HG02798 (cell line): ENCODE data around the gene FGF8.

ENCODE experiments used
- ATAC-seq: cut with Tn5 transposase; IDR thresholded peaks from one replicate; pipeline ENCODE4 v1.9.1; 2021; ENCODE audit warnings: mild to moderate bottlenecking; ENCODE audit not compliant: unreplicated experiment, poor library complexity

The FGF8 gene

DNA sequence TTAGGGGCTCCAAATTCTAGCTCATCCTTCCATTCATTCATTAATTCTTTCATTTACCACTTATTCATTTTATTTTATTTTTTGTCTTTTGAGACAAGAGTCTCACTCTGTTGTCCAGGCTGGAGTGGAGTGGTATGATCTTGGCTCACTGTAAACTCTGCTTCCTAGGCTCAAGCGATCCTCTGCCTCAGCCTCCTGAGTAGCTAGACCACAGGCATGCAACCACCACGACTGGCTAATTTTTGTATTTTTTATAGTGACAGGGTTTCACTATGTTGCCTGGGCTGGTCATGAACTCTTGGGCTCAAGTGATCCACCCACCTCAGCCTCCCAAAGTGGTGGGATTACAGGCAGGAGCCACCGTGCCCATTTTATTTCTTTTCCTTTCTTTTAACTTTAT is 31.6 kb downstream of the FGF8 start:
- no peak for ATAC-seq

DNA sequence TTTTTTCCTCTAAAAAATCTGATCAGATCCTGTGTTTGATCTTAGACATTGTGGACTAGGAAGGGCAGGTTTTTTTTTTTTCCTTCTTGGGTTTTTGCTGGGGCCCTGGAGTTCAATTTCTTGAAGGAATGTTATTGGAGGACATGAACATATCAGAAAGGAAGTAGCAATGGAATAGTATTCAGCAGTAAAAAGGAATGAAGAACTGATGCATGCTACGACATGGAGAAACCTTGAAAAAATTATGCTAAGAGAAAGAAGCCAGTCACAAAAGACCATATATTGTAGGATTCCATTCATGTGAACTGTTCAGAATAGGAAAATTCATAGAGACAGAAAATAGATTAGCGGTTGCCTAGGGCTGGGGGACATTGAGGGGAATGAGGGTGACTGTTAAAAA is 34.0 kb downstream of the FGF8 start:
- ATAC-seq = no peak

DNA sequence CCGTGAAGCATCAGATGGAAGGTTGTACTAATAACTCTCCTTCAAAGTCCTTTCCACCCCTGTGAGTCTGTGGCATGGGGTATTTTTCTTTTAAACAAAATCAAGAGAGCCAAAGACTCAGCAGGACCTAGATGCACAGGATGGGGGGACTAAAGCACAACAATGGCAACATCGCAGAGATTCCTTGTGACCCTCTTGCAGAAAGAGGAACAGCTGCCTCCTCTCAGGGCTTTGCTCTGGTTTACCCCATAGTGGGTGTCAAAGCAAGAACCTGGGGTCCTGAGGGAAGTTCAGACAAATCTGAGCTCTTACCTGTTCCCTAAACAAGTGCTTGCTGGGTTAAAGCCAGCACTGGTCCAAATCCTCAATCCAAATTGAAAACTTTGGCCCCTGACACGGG is 39.2 kb downstream of the FGF8 start:
- no peak for ATAC-seq

DNA sequence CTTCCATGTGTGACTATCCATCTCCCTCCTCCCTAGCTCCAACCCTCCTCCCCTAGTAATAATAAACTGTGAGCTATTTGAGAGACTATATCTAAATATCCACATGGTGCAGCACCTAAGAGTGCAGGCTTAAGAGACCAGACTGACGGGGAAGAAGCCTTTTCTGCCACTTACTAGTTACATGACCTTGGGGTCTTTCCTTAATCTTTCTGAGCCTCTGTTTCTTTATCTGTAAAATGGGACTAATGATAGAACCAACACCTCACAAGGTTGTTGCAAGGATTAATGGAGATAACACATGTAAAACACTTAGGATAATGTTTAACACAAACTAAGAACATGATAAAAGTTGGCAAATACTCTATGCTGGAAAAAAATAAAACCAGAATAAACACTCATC is 43.8 kb downstream of the FGF8 start:
- ATAC-seq = no peak

DNA sequence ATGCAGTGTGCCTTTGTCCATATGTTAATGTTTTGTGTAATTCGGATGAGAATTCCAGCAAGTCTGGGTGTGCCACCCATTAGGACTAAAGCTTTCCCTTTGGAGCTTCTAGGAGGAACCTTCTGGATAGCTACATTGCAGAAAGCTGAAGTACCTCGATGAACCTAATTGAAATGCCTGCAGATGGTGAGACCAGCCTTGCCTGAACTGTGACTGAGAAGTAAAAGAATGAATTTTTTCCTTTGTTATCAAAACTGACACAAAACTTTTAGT is 49.9 kb downstream of the FGF8 start:
- ATAC-seq = no peak

DNA sequence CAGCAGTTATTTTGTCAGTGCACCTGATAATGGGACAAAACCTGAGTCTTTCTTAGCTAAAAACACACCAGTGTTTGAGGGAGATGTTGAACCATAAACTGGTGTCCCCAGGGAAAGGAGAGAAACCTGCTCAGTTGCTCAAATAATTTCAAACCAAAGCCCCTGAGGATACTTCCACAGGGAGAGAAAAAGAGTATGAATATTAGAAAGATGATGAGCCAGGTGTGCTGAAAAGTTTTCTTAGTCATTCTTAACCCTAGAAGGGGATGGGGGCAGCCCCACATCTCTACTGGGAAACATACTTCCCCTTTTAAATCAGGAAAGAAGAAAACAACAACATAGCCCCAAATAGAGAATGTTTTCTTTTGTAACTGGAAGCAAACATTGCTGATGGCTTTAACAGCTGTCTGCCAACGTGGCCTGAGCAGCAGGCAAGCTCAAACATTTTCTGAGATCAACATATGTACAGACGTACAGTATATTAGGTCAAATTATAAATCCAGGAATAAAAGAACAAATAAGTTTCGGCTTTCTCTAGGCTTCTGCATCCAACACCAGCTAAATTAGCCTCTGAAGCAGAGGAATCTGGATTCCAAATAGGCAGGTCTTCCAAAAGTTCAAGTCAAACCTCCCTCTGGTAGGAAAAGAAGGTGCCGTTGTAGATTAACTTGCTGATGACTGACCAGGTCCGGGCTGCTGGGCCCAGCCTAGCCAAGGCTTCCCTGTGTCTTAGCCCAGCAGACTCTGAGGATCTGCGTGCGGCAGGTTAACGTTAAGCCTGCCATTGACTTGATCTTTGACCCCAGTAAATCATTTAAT is 50.4 kb downstream of the FGF8 start:
- ATAC-seq = no peak

DNA sequence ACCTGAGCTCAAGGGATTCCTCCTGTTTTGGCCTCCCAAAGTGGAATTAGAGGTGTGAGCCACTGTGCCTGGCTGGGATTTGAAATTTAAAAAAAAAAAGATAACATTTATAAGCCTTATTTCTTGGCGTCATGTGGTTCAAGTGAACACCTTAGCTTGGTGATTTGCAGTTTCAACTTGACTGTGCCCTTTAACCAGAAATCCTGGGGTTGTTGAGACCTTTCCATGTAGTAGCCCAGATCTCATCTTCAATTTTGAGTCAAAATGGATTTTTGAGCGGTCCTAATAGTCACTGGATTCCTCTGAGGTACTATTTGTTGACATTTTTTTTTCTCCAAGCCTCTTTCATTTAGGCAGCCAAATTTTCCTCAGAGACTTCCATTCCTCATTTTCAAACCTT is 51.5 kb downstream of the FGF8 start:
- ATAC-seq = no peak

DNA sequence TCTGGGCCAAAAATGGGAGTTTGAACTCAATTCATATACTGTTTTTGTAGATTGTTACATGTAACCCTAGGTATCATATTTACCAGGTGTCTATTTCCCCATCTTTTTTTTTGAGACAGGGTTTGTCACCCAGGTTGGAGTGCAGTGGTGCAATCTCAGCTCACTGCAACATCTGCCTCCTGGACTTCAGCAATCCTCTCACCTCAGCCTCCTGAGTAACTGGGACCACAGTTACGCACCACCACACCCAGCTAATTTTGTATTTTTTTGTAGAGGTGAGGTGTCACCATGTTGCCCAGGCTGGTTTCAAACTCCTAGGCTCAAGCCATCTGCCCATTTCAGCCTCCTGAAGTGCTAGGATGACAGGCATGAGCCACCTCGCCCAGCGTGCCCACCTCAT is 52.7 kb downstream of the FGF8 start:
- no peak for ATAC-seq

DNA sequence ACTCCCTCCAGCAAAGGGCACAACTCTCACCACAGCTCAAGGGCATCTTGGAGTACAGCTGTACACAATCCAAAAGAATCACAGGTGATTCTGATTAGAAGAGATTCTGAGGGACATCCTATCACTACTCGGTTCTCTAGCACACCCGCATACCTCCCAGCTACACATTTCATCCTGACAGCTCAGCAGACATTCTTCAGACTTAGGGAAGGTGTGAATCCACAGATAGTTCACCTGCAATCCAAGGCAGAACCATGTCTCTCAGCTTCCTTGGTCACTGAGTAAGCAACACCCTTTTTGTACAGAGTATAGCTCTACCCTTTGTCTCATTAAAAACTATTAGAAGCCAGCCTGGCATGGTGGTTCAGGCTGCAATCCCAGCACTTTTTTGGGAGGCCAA is 54.1 kb downstream of the FGF8 start:
- no peak for ATAC-seq

DNA sequence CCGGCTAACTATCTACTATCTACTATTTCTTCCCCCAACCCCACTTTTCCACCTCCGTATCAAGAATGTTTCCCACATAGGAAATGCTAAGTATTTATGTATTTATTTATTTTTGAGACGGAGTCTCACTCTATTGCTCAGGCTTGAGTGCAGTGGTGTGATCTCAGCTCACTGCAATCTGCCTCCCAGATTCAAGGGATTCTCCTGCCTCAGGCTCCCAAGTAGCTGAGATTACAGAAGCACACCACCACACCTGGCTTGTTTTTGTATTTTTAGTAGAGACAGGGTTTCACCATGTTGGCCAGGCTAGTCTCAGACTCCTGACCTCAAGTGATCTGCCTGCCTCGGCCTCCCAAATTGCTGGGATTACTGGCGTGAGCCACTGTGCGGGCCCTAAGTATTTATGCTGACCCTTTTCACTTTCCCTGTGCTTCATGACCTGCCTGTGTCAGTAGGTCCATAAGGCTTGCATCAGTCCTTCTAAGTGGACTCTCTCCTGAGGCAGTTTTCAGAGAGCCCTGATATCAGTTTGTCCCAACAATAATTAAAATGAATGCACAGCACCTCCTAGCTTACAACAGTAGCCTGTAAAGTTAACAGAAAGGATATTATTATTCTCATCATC is 55.2 kb downstream of the FGF8 start:
- ATAC-seq = no peak
